Bronchial epithelial cell (primary cell): Measurements from ENCODE around the gene SPO11. TPM values are rescaled to one million over a fixed set of nuclear protein-coding genes. Genes with fewer than 3 reads are reported as not detected.
A peak's percentile ranks its signal among the peaks of the same experiment; 100 is the strongest.

Source experiments
- DNase-seq: peaks from one replicate; pipeline ENCODE4 v3.0.0-alpha.2; 2010; ENCODE audit warnings: low read depth
- FAIRE-seq: peaks from 2 replicates; lab custom pipeline; 2011; peaks lifted over from hg19 to GRCh38; lab: Jason Lieb, UNC
- H3K27me3 ChIP-seq: 2 replicates; pipeline ENCODE4 v1.5.1; 2011; ENCODE audit warnings: low read length; ENCODE audit not compliant: control insufficient read depth, insufficient read depth
- H3K36me3 ChIP-seq: 2 replicates; pipeline ENCODE4 v1.5.1; 2011; ENCODE audit warnings: low read length; ENCODE audit not compliant: control insufficient read depth, insufficient read depth
- H3K4me3 ChIP-seq: 2 replicates; pipeline ENCODE4 v1.5.1; 2011; ENCODE audit warnings: mild to moderate bottlenecking, low read depth, low read length, control low read depth
- CTCF ChIP-seq: IDR thresholded peaks from 2 replicates; pipeline ENCODE4 v1.5.1; 2011; ENCODE audit warnings: mild to moderate bottlenecking, moderate library complexity, low read length, control low read depth, inconsistent platforms; ENCODE audit not compliant: insufficient read depth, severe bottlenecking
- total RNA-seq: library from RNA; depleted of rRNA; stranded (reverse); fragments of >200 nt; gene quantifications from 2 replicates; pipeline ENCODE4 v1.2.1, GENCODE V29; 2014

The SPO11 gene
- total RNA-seq, result not detected in 2 replicates

GRCh38 chr20:57329608-57330221 lies at the start of gene SPO11:
Gene SPO11 (plus strand): TSS chr20:57329803. CDS start chr20:57329868, 65 bp downstream.
- no peak within 1 kb of the TSS for H3K4me3 ChIP-seq
- FAIRE-seq (no peak), DNase-seq (no peak)
- H3K27me3 ChIP-seq, result no peaks in the 10 kb centered on the region
- no peaks in the 10 kb centered on the region for H3K36me3 ChIP-seq
- peak; percentile 44 for TF ChIP-seq CTCF

- H3K36me3 ChIP-seq, result no peaks in the 10 kb centered on the region
- no peak overlapping the region for H3K4me3 ChIP-seq
- FAIRE-seq (no peak), DNase-seq (no peak)
- H3K27me3 ChIP-seq, result peaks cover 2% of the 10 kb centered on the region
- no peak for TF ChIP-seq CTCF
Observed at GRCh38 chr20:57280221-57280620, 49.4 kb upstream of the SPO11 start.

- DNase-seq, result no peak
- FAIRE-seq, result no peak
- no peaks in the 10 kb centered on the region for H3K36me3 ChIP-seq
- H3K27me3 ChIP-seq, result peaks cover under 1% of the 10 kb centered on the region
- no peak for TF ChIP-seq CTCF
- no peak overlapping the region for H3K4me3 ChIP-seq
Observed at GRCh38 chr20:57281900-57282299, 47.7 kb upstream of the SPO11 start.

GRCh38 chr20:57282670-57283361 lies 46.8 kb upstream of the SPO11 start:
- Histone ChIP-seq H3K4me3 (no peak overlapping the region), H3K27me3 (peaks cover 4% of the 10 kb centered on the region), H3K36me3 (no peaks in the 10 kb centered on the region)
- no peak for TF ChIP-seq CTCF
- FAIRE-seq (no peak), DNase-seq (no peak)

- FAIRE-seq (no peak), DNase-seq (no peak)
- TF ChIP-seq CTCF, result no peak
- no peak overlapping the region for H3K4me3 ChIP-seq
- H3K27me3 ChIP-seq, result peaks cover 6% of the 10 kb centered on the region
- H3K36me3 ChIP-seq, result no peaks in the 10 kb centered on the region
Observed at GRCh38 chr20:57283860-57284259, 45.7 kb upstream of the SPO11 start.
